Calu3 (cell line): ENCODE results near the gene AMOTL1. TPM values are rescaled to one million over a fixed set of nuclear protein-coding genes. Genes with fewer than 3 reads are reported as not detected.

Experiments used
- BruUV-seq: library from RNA; stranded (reverse); fragments of 400-500 nt; replicated peaks from 2 replicates; lab custom pipeline; 2021; lab: Mats Ljungman, UMichigan
- CTCF ChIA-PET: fragments of 300-600 bp; sonication (Branson Sonifier 250); formaldehyde crosslinking; loops from one replicate; lab custom pipeline; 2022; ENCODE audit warnings: antibody characterized with exemption; lab: Charles Lee
- DNase-seq: peaks from one replicate; pipeline ENCODE4 v3.0.0; 2022
- H3K27ac Mint-ChIP-seq: one replicate; pipeline ENCODE4 v1.8.0; 2022; ENCODE audit warnings: mixed read lengths; ENCODE audit not compliant: unreplicated experiment
- H3K27me3 Mint-ChIP-seq: one replicate; pipeline ENCODE4 v1.8.0; 2022; ENCODE audit warnings: mixed read lengths; ENCODE audit not compliant: unreplicated experiment
- H3K36me3 Mint-ChIP-seq: one replicate; pipeline ENCODE4 v1.8.0; 2022; ENCODE audit warnings: mild to moderate bottlenecking, moderate library complexity, mixed read lengths; ENCODE audit not compliant: insufficient read depth, unreplicated experiment
- H3K4me1 Mint-ChIP-seq: one replicate; pipeline ENCODE4 v1.8.0; 2022; ENCODE audit warnings: mild to moderate bottlenecking, low read depth, mixed read lengths; ENCODE audit not compliant: unreplicated experiment
- H3K4me3 Mint-ChIP-seq: one replicate; pipeline ENCODE4 v1.8.0; 2022; ENCODE audit warnings: mild to moderate bottlenecking, low read depth, moderate library complexity, mixed read lengths; ENCODE audit not compliant: unreplicated experiment
- H3K9me3 Mint-ChIP-seq: one replicate; pipeline ENCODE4 v1.8.0; 2022; ENCODE audit warnings: low read depth, mixed read lengths; ENCODE audit not compliant: unreplicated experiment
- intact Hi-C: fragments of 100-400 bp; cut with micrococcal nuclease; formaldehyde crosslinking; loops from one replicate; pipeline ENCODE4 v1.10.0; 2022; ENCODE audit not compliant: unreplicated experiment
- total RNA-seq: library from RNA; stranded (reverse); gene quantifications from 2 replicates; pipeline ENCODE4 v1.2.3, GENCODE V29; 2022
- TF ChIP-seq, protein P1 (sequence below): fragments of 200-600 bp; IDR thresholded peaks from one replicate; pipeline ENCODE4 v1.8.0; 2022; ENCODE audit warnings: antibody characterized with exemption; ENCODE audit not compliant: unreplicated experiment

The AMOTL1 gene
- total RNA-seq, 1 experiment from 2014 or later, result 24.2 TPM

DNA sequence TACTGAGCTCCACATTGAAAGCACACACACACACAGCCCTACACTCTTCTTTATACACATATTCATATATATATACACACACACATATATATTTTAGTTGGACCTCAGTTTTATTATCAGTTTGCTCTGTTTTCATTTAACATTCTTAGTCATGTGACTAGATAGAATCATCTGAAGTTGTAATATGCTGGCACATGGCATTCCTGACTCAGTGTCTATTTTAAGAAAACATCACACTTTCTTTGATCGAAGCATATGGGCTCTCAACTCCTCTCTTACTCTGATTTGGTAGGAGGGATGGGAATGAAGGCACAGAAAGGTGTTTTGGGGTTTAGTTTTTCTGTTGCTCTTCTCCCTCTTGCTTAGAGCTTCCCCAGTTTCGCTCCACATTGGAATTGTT is 24.8 kb downstream of the AMOTL1 start:
- CTCF ChIA-PET, result no interaction called here
- Mint-ChIP-seq H3K27ac (no peak overlapping the region), H3K36me3 (peaks cover 5% of the 10 kb centered on the region), H3K4me3 (peak overlapping the region; percentile 31), H3K27me3 (no peaks in the 10 kb centered on the region), H3K9me3 (no peaks in the 10 kb centered on the region), H3K4me1 (peaks cover 60% of the 10 kb centered on the region)
- TF ChIP-seq, protein P1, sequence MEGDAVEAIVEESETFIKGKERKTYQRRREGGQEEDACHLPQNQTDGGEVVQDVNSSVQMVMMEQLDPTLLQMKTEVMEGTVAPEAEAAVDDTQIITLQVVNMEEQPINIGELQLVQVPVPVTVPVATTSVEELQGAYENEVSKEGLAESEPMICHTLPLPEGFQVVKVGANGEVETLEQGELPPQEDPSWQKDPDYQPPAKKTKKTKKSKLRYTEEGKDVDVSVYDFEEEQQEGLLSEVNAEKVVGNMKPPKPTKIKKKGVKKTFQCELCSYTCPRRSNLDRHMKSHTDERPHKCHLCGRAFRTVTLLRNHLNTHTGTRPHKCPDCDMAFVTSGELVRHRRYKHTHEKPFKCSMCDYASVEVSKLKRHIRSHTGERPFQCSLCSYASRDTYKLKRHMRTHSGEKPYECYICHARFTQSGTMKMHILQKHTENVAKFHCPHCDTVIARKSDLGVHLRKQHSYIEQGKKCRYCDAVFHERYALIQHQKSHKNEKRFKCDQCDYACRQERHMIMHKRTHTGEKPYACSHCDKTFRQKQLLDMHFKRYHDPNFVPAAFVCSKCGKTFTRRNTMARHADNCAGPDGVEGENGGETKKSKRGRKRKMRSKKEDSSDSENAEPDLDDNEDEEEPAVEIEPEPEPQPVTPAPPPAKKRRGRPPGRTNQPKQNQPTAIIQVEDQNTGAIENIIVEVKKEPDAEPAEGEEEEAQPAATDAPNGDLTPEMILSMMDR, result no peak
- no peak for DNase-seq
- BruUV-seq, result no TSS peak
- intact Hi-C loops, result loop anchor here (5.0 kb wide), 1 partner anchor 39 kb away; no protein-coding TSS in a partner anchor

DNA sequence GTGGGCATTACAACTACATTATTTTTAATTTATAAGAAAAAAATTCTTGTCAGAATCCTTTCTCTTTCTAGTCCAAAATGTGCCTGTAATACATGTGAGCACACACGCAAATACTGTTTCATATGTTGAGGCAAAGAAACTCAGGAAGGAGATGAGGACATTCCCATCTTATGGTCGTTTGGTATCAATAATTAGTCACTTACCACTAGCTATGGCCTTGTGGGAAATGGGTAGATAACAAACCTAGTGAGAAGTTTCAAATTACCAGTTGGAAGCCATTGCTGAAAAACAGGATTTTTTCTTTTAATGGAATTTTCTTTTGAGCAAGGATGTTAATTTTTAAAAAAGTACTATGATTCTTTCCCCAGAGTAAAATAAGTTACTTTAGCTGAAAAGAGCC is 25.7 kb downstream of the AMOTL1 start:
- Mint-ChIP-seq H3K36me3 (peaks cover 5% of the 10 kb centered on the region), H3K4me1 (peaks cover 52% of the 10 kb centered on the region), H3K9me3 (no peaks in the 10 kb centered on the region), H3K27me3 (no peaks in the 10 kb centered on the region), H3K27ac (no peak overlapping the region), H3K4me3 (no peak overlapping the region)
- TF ChIP-seq, protein P1, result no peak
- intact Hi-C loops, result loop anchor here (5.0 kb wide), 1 partner anchor 38 kb away; no protein-coding TSS in a partner anchor
- CTCF ChIA-PET, result interaction anchor here (0.8 kb wide), 1 partner anchor 8 kb away, joined by 3 read pairs; no protein-coding TSS in a partner anchor
- no TSS peak for BruUV-seq
- DNase-seq, result no peak

DNA sequence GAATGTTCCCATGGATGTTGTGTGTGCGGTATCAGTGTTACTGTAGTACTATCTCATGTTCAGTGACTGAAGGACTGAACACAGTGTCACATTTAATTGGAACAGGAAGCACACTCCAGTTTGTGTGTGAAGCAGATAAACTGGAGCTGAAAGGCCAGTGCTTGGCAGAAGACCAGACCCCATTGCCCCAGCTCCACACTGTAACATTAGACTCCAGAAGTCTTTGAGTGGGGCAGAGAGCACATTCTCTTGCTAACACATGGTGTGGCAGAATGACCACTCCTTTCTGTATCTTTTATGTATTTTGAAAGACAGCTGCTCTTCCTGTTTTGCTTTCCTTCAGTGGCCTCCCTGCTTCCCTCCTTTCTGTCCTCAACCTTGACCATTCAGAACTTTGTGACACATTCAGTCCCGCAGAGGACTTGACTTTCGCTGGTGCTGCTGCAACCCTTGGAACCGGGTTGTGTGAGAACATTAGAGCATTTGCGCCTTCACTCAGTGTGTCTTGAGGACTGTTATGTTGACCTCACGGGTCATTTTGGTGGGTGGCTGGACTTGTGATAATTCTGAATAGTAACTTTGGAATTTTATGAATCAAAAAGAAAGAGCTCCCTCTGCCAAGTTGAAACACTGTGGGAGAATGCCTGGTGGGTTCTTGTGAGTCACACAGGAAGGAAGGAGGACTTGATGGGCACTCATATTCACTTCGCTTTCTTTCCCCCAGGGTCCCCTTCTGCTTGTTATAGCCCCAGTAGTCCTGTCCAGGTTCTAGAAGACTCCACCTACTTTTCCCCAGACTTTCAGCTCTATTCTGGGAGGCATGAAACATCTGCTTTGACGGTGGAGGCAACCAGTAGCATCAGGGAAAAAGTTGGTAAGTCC is 26.4 kb downstream of the AMOTL1 start:
- Mint-ChIP-seq H3K4me1 (peaks cover 51% of the 10 kb centered on the region), H3K9me3 (no peaks in the 10 kb centered on the region), H3K27me3 (no peaks in the 10 kb centered on the region), H3K4me3 (no peak overlapping the region), H3K27ac (no peak overlapping the region), H3K36me3 (peaks cover 5% of the 10 kb centered on the region)
- intact Hi-C loops, result loop anchor here (5.0 kb wide), 1 partner anchor 38 kb away; no protein-coding TSS in a partner anchor
- DNase-seq, result peak; percentile 33
- TF ChIP-seq, protein P1, result no peak
- CTCF ChIA-PET, result interaction anchor here (0.8 to 1.1 kb wide), 3 partner anchors 8 to 25 kb away, joined by 3 to 4 read pairs (median 3); no protein-coding TSS in a partner anchor
- no TSS peak for BruUV-seq

DNA sequence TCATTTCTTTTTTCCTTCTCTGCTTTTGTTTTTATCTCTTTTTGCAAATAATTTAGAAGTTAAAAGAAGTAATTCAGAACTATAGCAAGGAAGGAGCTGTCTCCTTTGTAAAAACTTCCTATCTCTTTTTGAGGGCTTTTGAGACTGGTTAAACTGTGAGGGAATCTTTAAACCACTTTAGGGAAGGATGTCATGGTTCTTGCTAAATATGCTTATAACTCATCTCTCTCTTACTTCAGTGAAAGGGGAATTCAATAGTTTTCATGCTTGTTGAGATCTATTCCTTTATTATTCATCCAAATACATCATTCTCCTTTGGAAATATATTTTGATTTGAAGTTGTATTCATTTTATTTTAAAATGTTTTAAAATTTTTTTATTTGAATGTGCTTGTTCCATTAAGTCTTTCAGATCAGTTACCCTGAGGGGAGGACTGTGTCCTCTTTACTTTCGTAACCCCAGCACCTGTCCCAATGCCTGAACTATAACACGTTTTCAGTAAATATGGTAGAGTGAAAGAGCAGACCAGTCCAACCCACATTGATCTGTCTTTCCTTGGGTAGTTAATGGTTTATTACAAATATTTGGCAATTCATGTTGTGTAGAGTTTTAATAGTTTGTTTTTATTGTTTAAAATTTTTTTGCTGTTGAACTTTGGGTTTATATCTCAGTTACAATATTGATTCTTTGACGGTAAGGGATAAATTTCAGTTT is 27.5 kb downstream of the AMOTL1 start:
- no peak overlapping the region for H3K4me3 Mint-ChIP-seq
- no peak for DNase-seq
- peaks cover 40% of the 10 kb centered on the region for H3K4me1 Mint-ChIP-seq
- no peaks in the 10 kb centered on the region for H3K9me3 Mint-ChIP-seq
- intact Hi-C loops, result no loop called here
- H3K27me3 Mint-ChIP-seq, result no peaks in the 10 kb centered on the region
- H3K27ac Mint-ChIP-seq, result no peak overlapping the region
- BruUV-seq, result TSS peak; percentile 74
- CTCF ChIA-PET, result no interaction called here
- H3K36me3 Mint-ChIP-seq, result peaks cover 5% of the 10 kb centered on the region
- TF ChIP-seq, protein P1, result no peak
